ENCODE measurements around the gene CHCHD3.
A peak's percentile ranks its signal among the peaks of the same experiment; 100 is the strongest.
"Not testable (repeated sequence)": the region's sequence is repeated elsewhere in the genome, so short reads cannot be mapped to it uniquely, and the experiment has no call there.

Gene CHCHD3

GRCh38 chr7:132953468-132953867 is 128.4 kb downstream of the CHCHD3 start:
- no peak for DNase-seq (ENCODE audit: low spot score)

DNA sequence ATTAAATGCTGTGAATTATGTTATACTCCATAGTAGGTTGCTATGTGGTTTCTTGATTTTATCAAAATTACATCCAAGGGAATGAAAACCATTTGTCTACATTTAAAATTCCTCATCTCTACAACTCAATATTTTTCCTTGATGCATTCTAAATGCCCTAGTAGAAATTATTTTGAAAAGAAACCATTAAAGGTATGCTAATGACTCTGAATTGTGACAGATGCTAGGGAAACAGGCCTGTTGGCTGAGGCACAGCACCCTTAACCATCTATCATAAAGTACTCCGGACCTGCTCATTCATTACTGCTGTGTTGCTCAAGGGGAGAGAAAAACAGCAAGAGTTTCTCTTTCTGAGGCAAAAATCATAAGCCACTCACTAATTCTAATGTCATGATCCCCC is 131.2 kb downstream of the CHCHD3 start:
- no peak for DNase-seq (ENCODE audit: low spot score)

- no peak for DNase-seq (ENCODE audit: low spot score)
Observed at GRCh38 chr7:132947011-132947410, 134.9 kb downstream of the CHCHD3 start.

DNA sequence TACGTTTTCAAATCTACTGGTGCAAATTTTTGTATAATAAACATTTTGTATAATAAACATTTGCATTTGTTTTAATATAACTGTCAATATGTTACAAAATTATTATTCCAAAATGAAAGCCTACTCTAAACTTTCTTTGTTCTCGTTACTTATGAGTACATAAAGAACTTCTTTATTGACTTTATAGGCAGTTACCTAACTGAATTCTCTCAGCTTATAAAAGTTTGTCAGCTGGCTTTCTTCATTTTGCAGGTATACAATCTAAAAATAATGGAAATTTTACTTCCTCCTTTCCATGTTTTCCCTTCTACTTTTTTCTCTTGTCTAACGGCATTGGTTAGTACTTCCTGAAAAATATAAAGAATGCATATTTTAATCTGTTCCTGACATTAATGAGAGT is 137.1 kb downstream of the CHCHD3 start:
- DNase-seq (ENCODE audit: low spot score), result no peak

- no peak for DNase-seq (ENCODE audit: low spot score)
Observed at GRCh38 chr7:132943645-132944044, 138.2 kb downstream of the CHCHD3 start.

GRCh38 chr7:132942701-132943100 is 139.2 kb downstream of the CHCHD3 start:
- no peak for DNase-seq (ENCODE audit: low spot score)

- DNase-seq (ENCODE audit: low spot score), result no peak
Observed at GRCh38 chr7:132941905-132942304, 140.0 kb downstream of the CHCHD3 start.

DNA sequence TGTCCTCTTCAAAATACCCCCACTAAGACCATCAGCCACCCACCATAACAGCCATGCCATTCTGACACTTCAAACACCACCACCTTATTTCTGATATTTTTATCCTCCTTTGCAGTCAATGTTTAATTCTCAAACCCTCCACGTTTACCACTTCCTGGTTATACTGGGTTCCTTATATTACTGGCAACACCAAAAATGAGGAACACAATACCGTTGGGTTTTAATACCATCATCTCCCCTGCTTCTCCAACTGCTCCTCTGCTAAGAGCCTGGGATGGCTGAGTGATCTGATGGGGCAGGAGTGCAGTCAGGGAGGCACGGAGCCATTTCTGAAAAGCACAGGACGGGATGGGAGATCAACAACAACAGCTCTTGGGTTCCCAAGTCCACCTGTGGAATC is 140.5 kb downstream of the CHCHD3 start:
- no peak for DNase-seq (ENCODE audit: low spot score)

- no peak for DNase-seq (ENCODE audit: low spot score)
Observed at GRCh38 chr7:132940084-132940483, 141.8 kb downstream of the CHCHD3 start.

DNA sequence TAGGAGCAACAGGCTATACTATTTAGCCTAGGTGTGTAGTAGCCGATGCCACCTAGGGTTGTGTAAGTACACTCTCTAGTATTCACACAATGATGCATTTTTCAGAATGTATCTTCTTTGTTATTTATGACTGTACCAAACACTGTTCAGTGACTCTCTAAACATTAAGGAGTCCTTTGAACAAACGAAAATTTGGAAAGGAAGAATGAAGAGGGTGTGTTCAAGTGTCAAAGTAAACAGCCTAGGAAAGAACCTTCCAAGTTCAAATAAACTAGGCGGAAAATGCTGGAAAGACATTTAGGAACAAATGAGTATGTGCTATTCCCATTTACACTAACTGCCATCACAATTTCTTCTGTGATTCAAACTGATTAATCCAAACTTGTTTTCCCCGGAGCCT is 142.4 kb downstream of the CHCHD3 start:
- DNase-seq (ENCODE audit: low spot score), result no peak

- no peak for DNase-seq (ENCODE audit: low spot score)
Observed at GRCh38 chr7:132937286-132937685, 144.6 kb downstream of the CHCHD3 start.

DNA sequence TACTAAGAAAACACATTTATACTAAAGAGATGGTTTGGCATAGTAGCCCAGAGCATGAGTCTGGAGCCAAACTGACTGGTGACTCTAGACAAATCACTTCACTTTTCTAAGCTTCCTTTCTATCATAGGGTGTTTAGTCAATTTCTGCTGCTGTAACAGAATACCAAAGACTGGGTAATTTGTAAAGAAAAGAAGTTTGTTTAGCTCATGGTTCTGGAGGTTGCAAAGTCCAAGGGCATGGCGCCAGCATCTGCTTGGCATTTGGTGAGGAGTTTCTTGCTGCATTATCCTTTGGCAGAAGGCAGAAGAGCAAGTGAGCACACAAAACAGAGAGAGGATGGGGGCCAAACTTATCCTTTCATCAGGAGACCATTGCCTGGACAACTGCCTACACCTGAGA is 146.3 kb downstream of the CHCHD3 start:
- DNase-seq (ENCODE audit: low spot score), result no peak

DNA sequence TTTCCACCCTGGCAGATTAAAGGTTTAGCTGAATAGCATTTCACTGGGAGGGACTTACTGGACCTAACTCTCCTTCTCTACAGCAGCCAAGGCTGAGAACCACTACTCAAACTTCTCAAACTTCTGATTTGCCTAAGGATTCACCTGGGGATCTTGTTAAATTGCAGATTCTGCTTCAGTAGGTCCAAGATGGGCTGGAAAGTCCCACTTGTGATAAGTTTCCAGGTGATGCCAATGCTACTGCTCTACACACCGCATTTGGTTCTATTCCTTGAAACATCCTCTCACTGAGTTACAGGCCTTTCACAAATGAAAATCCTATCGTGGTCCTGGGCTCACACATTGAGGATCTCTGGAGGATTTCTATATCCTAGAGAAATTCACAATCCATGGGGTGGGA is 147.9 kb downstream of the CHCHD3 start:
- no peak for DNase-seq (ENCODE audit: low spot score)

DNA sequence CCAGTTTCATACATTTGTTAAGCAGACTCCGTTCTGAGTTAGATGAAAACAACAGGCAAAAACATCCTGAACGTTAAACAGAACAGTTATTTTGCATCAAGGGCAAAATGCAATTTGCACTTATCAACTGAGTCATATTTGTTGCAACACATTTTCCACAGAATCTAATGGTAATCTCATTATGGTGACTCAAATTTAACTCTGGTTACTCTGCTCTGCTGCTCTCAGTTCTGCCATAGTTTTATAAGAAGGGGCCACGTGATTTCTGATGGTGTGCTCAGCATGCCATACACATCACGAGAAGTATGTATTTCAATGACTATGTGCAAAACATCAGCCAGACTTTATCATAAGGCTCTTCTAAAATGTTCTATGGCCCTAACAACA is 148.8 kb downstream of the CHCHD3 start:
- DNase-seq (ENCODE audit: low spot score), result no peak

GRCh38 chr7:132932296-132933071 is 149.4 kb downstream of the CHCHD3 start:
- DNase-seq (ENCODE audit: low spot score), result no peak

GRCh38 chr7:132930881-132931280 is 151.0 kb downstream of the CHCHD3 start:
- peak; percentile 7 for DNase-seq (ENCODE audit: low spot score)

GRCh38 chr7:132929944-132930343 is 151.9 kb downstream of the CHCHD3 start:
- DNase-seq (ENCODE audit: low spot score), result not testable (repeated sequence)

DNA sequence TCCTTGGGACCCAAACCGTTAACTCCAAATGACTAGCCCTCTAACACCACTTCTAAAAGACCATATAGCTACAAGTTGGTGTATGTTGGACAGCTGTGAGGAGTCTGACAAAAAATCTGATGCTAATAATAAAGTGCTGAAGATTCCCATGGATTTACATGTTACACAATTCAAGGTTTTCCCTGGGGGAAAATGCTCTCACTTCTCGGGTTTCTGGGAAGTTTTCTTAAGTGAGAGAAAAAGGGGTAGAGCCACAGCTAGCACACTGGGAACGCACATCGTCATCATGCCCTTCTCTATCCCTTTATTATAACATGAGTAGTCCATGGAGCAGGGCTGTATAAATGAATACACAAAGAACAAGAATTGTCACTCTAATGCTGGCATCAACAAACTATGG is 162.1 kb downstream of the CHCHD3 start:
- DNase-seq (ENCODE audit: low spot score), result no peak

DNA sequence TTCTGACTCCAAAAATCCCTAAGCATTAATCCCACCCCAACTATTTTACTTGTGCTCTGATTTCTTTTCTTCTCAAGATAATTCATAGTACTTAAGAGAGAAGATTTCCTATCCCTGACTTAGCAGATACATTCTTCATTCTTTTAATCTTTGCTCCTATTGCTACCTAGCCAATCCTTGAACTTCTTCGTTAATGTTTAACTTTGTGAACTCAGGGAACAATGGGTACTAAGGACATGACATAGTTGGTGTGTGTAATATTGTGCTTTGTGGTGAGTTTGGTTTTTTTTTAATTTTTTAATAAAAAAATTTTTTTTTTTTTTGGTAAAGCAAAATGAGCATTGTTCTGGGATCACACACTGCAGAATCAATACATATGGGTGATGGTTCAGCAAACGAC is 166.2 kb downstream of the CHCHD3 start:
- DNase-seq (ENCODE audit: low spot score), result no peak

DNA sequence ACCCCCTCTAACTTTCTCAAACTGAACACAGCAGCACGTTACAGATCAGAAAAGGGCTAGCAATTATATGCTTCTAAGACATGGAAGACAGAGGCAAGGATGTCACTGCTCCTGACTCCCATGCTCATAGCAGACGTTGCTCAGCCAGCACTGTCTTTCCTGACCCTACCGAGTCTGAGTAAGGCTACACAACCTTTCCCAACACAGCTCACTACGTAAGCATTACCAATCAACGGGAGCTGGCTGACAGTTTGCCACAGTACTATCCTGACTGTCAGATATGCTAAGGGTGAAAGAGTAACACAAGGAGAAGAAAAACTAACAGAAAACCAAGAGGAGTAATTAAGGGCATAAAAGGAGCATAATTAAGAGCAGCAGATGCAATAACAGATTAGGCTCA is 171.2 kb downstream of the CHCHD3 start:
- DNase-seq (ENCODE audit: low spot score), result no peak

GRCh38 chr7:132907380-132907940 is 174.4 kb downstream of the CHCHD3 start:
- no peak for DNase-seq (ENCODE audit: low spot score)

DNA sequence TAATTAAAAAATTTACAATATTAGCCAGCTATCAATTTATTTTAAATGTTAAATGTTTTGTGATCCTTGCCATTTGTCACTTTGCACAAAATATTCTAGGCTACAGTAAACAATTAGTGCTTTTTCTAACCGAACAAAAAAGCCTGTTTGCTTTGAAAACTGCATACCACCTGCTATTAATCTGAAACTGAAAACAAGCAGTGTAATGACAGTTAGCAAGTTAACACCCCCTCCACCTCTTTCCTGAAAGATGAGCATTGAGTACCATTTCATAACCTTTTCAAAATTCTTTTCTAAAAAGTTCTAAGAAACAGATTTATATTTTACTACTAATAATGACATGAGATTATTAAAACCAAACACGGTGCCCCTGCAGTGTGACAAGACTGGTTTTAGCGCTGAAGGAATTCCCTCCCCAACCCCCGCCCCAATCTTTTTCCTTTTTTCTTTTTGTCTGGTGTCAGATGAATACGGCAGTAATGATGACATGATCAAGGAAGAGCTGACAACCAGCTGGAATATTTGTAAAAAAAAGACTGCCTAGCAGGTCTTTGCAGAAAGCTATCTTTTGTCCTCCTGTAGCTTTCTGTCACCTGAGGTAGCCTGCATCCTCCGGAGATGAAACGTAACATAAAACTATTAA is 175.6 kb downstream of the CHCHD3 start:
- no peak for DNase-seq (ENCODE audit: low spot score)

DNA sequence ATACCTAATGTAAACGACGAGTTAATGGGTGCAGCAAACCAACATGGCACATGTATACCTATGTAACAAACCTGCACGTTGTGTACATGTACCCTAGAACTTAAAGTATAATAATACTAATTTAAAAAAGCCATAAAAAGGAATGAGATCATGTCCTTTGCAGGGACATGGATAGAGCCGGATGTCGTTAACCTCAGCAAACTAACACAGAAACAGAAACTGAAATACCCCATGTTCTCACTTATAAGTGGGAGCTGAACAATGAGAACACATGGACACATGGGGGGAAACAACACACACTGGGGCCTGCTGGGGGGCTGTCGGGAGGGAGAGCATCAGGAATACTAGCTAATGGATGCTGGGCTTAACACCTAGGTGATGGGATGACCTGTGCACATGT is 176.8 kb downstream of the CHCHD3 start:
- DNase-seq (ENCODE audit: low spot score), result not testable (repeated sequence)
